ENCODE data around the gene ZIM2.

- TF ChIP-seq CTCF (IDR thresholded peaks at IDR 0.05; ENCODE audit: low read depth, low read length) (no peak), EZH2phosphoT487 (IDR thresholded peaks at IDR 0.05; ENCODE audit: low read depth) (no peak)
These were observed 79.7 kb downstream of the ZIM2 start for GRCh38 chr19:56760842-56761241.
